A549 (cell line): Measurements from ENCODE around the gene LMBR1. TPM values are rescaled to one million over a fixed set of nuclear protein-coding genes. Genes with fewer than 3 reads are reported as not detected.

Source experiments
- ATAC-seq, 2 experiments: fragments of 200-7000 bp in 1 of 2; fragments of >200 bp in 1 of 2; cut with Nextera tagmentation in 1 of 2; cut with Tn5 transposase in 1 of 2; 3 replicates each; pipeline versions ENCODE4 v1.8.0 to v1.9.1; 2018 to 2020; ENCODE audit warnings: mild to moderate bottlenecking in 1 of 2, moderate library complexity in 1 of 2
- CTCF ChIA-PET: fragments of 300-600 bp; sonication (Branson Sonifier 250); formaldehyde crosslinking; extraction: SDS; loops from one replicate; lab custom pipeline; 2021; ENCODE audit warnings: antibody characterized with exemption, inconsistent platforms; lab: Yijun Ruan, JAX
- POLR2A ChIA-PET: fragments of 350-600 bp; formaldehyde crosslinking; extraction: SDS; loops from one replicate; lab custom pipeline; 2021; ENCODE audit warnings: antibody characterized with exemption, inconsistent platforms; lab: Yijun Ruan, JAX
- DNase-seq, 2 experiments: peaks; one replicate each; pipeline versions ENCODE4 v3.0.0 to v3.0.0-alpha.2; 2011 to 2016; ENCODE audit warnings: low read depth in 1 of 2, low spot score in 1 of 2
- FAIRE-seq: peaks from 2 replicates; lab custom pipeline; 2011; peaks lifted over from hg19 to GRCh38; lab: Jason Lieb, UNC
- H3K27ac ChIP-seq, 2 experiments: fragments of >200 bp; sonication (Bioruptor Twin); formaldehyde crosslinking; 3 replicates each; pipeline ENCODE4 v1.5.1; 2016 to 2017
- H3K4me1 ChIP-seq: fragments of >200 bp; sonication (Bioruptor Twin); formaldehyde crosslinking; 3 replicates; pipeline ENCODE4 v1.6.1; 2016
- H3K4me2 ChIP-seq: fragments of >200 bp; sonication (Bioruptor Twin); formaldehyde crosslinking; 3 replicates; pipeline ENCODE4 v1.6.1; 2016
- H3K4me3 ChIP-seq: fragments of >200 bp; sonication (Bioruptor Twin); formaldehyde crosslinking; 3 replicates; pipeline ENCODE4 v1.5.1; 2016
- H3K9me3 ChIP-seq: fragments of >200 bp; sonication (Bioruptor Twin); formaldehyde crosslinking; 3 replicates; pipeline ENCODE4 v1.6.1; 2016
- CEBPB ChIP-seq, 2 experiments: fragments of >200 bp in 1 of 2; sonication (Bioruptor Twin) in 1 of 2; formaldehyde crosslinking in 1 of 2; IDR thresholded peaks; 2 replicates each; pipeline ENCODE4 v1.6.1; 2012 to 2016
- E2F6 ChIP-seq: IDR thresholded peaks from 2 replicates; pipeline ENCODE4 v1.6.1; 2012; ENCODE audit warnings: low read depth, borderline replicate concordance
- EHMT2 ChIP-seq: fragments of 200-600 bp; sonication (generic); IDR thresholded peaks from 2 replicates; pipeline ENCODE4 v1.6.1; 2016; ENCODE audit warnings: antibody characterized with exemption, low read depth, mild to moderate bottlenecking, moderate library complexity
- EP300 ChIP-seq, 2 experiments: fragments of >200 bp; sonication (Bioruptor Twin); formaldehyde crosslinking; IDR thresholded peaks; 2 replicates in 1 of 2; 3 replicates in 1 of 2; pipeline ENCODE4 v1.6.1; 2016 to 2017
- ESRRA ChIP-seq: fragments of 150-350 bp; IDR thresholded peaks from 2 replicates; pipeline ENCODE4 v1.6.1; 2014; ENCODE audit warnings: mild to moderate bottlenecking, low read length, borderline replicate concordance
- FOSL2 ChIP-seq, 2 experiments: fragments of 450-650 bp in 1 of 2; fragments of >200 bp in 1 of 2; sonication (Bioruptor Twin) in 1 of 2; formaldehyde crosslinking; IDR thresholded peaks; 2 replicates each; pipeline versions ENCODE4 v1.5.0 to v1.6.1; 2016 to 2020; ENCODE audit warnings: mild to moderate bottlenecking in 1 of 2, moderate library complexity in 1 of 2
- FOXS1 ChIP-seq: fragments of 250-450 bp; sonication (Bioruptor Pico); IDR thresholded peaks from 2 replicates; pipeline ENCODE4 v1.5.0; 2020; ENCODE audit warnings: mild to moderate bottlenecking, moderate library complexity
- HMGXB4 ChIP-seq: fragments of 250-450 bp; sonication (Bioruptor Pico); IDR thresholded peaks from 2 replicates; pipeline ENCODE4 v1.5.0; 2021; ENCODE audit warnings: mild to moderate bottlenecking, moderate library complexity, borderline replicate concordance
- KDM1A ChIP-seq: fragments of 200-600 bp; sonication (generic); IDR thresholded peaks from 2 replicates; pipeline ENCODE4 v1.6.1; 2016; ENCODE audit warnings: low read depth, mild to moderate bottlenecking
- KDM5A ChIP-seq: fragments of 200-600 bp; sonication (generic); IDR thresholded peaks from 2 replicates; pipeline ENCODE4 v1.6.1; 2016; ENCODE audit warnings: antibody characterized with exemption, mild to moderate bottlenecking
- MYC ChIP-seq: IDR thresholded peaks from 2 replicates; pipeline ENCODE4 v1.6.1; 2012; ENCODE audit warnings: mild to moderate bottlenecking, inconsistent platforms, low read length, improper control_type of control experiment, borderline replicate concordance
- NPAS2 ChIP-seq: fragments of 250-450 bp; sonication (Bioruptor Pico); IDR thresholded peaks from 2 replicates; pipeline ENCODE4 v1.8.0; 2022; ENCODE audit warnings: mild to moderate bottlenecking, moderate library complexity, borderline replicate concordance
- PBX3 ChIP-seq: IDR thresholded peaks from 2 replicates; pipeline ENCODE4 v1.6.1; 2012
- PHF8 ChIP-seq: fragments of 200-600 bp; sonication (generic); IDR thresholded peaks from 2 replicates; pipeline ENCODE4 v1.6.1; 2016; ENCODE audit warnings: low read depth, mild to moderate bottlenecking, antibody characterized with exemption, moderate library complexity, borderline replicate concordance
- REST ChIP-seq: fragments of 200-600 bp; sonication (generic); IDR thresholded peaks from 2 replicates; pipeline ENCODE4 v1.6.1; 2016; ENCODE audit warnings: antibody characterized with exemption, mild to moderate bottlenecking, moderate library complexity
- SREBF2 ChIP-seq: fragments of 450-650 bp; IDR thresholded peaks from 2 replicates; pipeline ENCODE4 v1.6.1; 2014; ENCODE audit warnings: mild to moderate bottlenecking, moderate library complexity
- TP53 ChIP-seq: fragments of 250-450 bp; sonication (Bioruptor Pico); IDR thresholded peaks from 2 replicates; pipeline ENCODE4 v1.5.0; 2021; ENCODE audit warnings: mild to moderate bottlenecking, moderate library complexity
- WGBS: methylation state at CpG from one replicate; pipeline ENCODE4 v1.1.6; 2017; ENCODE audit errors: missing lambda C conversion rate; 5-methylcytosine and 5-hydroxymethylcytosine counted together
- polyA plus RNA-seq, 4 experiments: library from polyadenylated mRNA; depleted of rRNA in 3 of 4; stranded (reverse); fragments of >200 nt; fragmentation: RNase III in 1 of 4; extraction: RNeasy Plus Mini Kit Qiagen cat#74134 plus additional on column Dnase treatment in 1 of 4; gene quantifications; 2 replicates in 3 of 4; 3 replicates in 1 of 4; pipeline ENCODE4 v1.2.3, GENCODE V29; 2011 to 2017

LMBR1 gene
- polyA plus RNA-seq, 2 of the 4 experiments (the other 2 are of a cell fraction), result 33.2 to 42.3 TPM

GRCh38 chr7:156682928-156683327, 210.1 kb downstream of the LMBR1 start:
- no peak for FAIRE-seq
- no peak for DNase-seq
- CTCF ChIA-PET, result no interaction called here
- Histone ChIP-seq H3K4me3 (no peak overlapping the region), H3K4me1 (no peaks in the 10 kb centered on the region), H3K27ac (no peak overlapping the region), H3K4me2 (no peak overlapping the region), H3K9me3 (no peaks in the 10 kb centered on the region)
- ATAC-seq, result no peak
- 87% methylated on average over 2 of the region's 2 CpGs for WGBS
- TF ChIP-seq NPAS2 (CRISPR knock-in tag) (no peak), SREBF2 (no peak)
- POLR2A ChIA-PET, result no interaction called here

GRCh38 chr7:156680281-156680680, 212.7 kb downstream of the LMBR1 start:
- Histone ChIP-seq H3K9me3 (no peaks in the 10 kb centered on the region), H3K27ac (no peak overlapping the region), H3K4me3 (no peak overlapping the region), H3K4me2 (no peak overlapping the region), H3K4me1 (no peaks in the 10 kb centered on the region)
- ATAC-seq, result no peak
- DNase-seq, result no peak
- FAIRE-seq, result no peak
- ChIA-PET POLR2A (no interaction called here), CTCF (no interaction called here)
- TF ChIP-seq EP300 (IDR thresholded peaks at IDR 0.05) (no peak), ESRRA (no peak), FOXS1 (no peak), KDM1A (no peak), REST (no peak), CEBPB (IDR thresholded peaks at IDR 0.05) (no peak), FOSL2 (IDR thresholded peaks at IDR 0.05) (no peak), FOSL2 (CRISPR knock-in tag; IDR thresholded peaks at IDR 0.05) (no peak), PHF8 (no peak), KDM5A (no peak), PBX3 (no peak), TP53 (CRISPR knock-in tag) (no peak), HMGXB4 (CRISPR knock-in tag) (no peak), MYC (no peak), E2F6 (no peak), EHMT2 (no peak)
- WGBS, result 96% methylated on average over 1 of the region's 1 CpG
